Mammary epithelial cell (primary cell): Measurements from ENCODE around the gene POLR2J.

Experiments used
- CTCF ChIP-seq, 2 donors: IDR thresholded peaks in 1 of 2; conservative IDR thresholded peaks in 1 of 2; 2 replicates each; pipeline ENCODE4 v1.5.1; 2011 to 2012; ENCODE audit warnings: inconsistent platforms in 2 of 2, low read length in 2 of 2, mild to moderate bottlenecking in 2 of 2, control low read depth in 1 of 2, low read depth in 1 of 2; ENCODE audit not compliant: insufficient read depth in 1 of 2; ENCODE audit errors: extremely low read depth in 1 of 2
- EZH2 ChIP-seq: IDR thresholded peaks from 2 replicates; pipeline ENCODE4 v1.6.1; 2012; ENCODE audit warnings: low read length, inconsistent platforms, borderline replicate concordance

- no peak for TF ChIP-seq CTCF (conservative IDR thresholded peaks at IDR 0.05 in 1 of 2, IDR thresholded peaks at IDR 0.05 in 1 of 2; ENCODE audit: extremely low read depth in 1 of 2, insufficient read depth in 1 of 2, low read depth in 1 of 2, low read length in 2 of 2)
- TF ChIP-seq EZH2, result no peak
Measured at GRCh38 chr7:102469972-102470825, 8.5 kb downstream of the POLR2J start.
